AG10803 (cell line): ENCODE results near the gene CYB5RL.

Source experiments
- DNase-seq: peaks from one replicate; pipeline ENCODE4 v3.0.0; 2010; ENCODE audit warnings: low read depth
- H3K4me3 ChIP-seq: 2 replicates; pipeline ENCODE4 v1.5.1; 2011; ENCODE audit warnings: mild to moderate bottlenecking, low read length, control low read depth
- TF ChIP-seq, protein P1 (sequence below): conservative IDR thresholded peaks from 2 replicates; pipeline ENCODE4 v1.5.1; 2011; ENCODE audit warnings: mild to moderate bottlenecking, low read length, control low read depth, inconsistent platforms

Gene CYB5RL

DNA sequence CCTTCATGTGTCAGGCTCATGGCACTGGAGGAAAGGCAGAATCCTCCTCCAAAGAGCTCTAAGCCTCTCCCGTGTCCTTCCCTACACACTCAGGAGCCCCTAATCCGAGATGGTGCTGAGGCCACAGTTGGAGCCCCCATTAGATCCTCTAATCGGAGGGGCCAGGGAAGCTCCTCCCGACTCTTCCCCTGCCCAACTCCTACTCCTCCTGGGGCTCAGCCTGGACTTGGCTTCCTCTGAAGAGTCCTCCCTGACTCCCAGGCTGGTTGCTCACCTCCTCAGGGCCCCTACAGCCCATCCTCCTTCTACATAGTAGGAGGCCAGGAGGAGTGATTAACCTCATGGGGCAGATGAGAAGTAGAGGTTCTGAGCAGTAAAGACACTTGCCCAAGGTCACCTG lies 25.7 kb downstream of the CYB5RL start:
- TF ChIP-seq, protein P1, sequence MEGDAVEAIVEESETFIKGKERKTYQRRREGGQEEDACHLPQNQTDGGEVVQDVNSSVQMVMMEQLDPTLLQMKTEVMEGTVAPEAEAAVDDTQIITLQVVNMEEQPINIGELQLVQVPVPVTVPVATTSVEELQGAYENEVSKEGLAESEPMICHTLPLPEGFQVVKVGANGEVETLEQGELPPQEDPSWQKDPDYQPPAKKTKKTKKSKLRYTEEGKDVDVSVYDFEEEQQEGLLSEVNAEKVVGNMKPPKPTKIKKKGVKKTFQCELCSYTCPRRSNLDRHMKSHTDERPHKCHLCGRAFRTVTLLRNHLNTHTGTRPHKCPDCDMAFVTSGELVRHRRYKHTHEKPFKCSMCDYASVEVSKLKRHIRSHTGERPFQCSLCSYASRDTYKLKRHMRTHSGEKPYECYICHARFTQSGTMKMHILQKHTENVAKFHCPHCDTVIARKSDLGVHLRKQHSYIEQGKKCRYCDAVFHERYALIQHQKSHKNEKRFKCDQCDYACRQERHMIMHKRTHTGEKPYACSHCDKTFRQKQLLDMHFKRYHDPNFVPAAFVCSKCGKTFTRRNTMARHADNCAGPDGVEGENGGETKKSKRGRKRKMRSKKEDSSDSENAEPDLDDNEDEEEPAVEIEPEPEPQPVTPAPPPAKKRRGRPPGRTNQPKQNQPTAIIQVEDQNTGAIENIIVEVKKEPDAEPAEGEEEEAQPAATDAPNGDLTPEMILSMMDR = no peak
- no peak for DNase-seq
- no peak overlapping the region for H3K4me3 ChIP-seq

DNA sequence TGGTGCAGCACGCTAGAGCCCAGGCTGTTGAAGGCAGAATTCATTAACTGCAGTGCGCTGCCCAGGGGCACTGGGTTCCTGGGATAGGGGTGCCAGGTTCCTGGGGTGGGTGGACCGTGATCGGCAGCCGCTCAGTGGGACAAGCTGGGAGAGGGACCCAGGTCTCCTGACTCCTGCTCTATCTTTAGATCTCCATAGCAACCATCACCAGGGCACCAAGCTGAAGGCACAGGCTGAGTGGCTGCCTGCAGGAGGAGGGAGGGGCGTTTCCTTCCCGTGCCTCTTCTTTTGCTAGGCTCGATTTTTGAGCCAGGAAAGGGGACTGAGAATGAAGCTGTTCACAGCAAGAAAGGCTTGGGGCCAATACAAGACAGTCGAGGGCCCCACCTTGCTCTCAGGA lies 26.1 kb downstream of the CYB5RL start:
- no peak for DNase-seq
- H3K4me3 ChIP-seq = no peak overlapping the region
- TF ChIP-seq, protein P1 = no peak

DNA sequence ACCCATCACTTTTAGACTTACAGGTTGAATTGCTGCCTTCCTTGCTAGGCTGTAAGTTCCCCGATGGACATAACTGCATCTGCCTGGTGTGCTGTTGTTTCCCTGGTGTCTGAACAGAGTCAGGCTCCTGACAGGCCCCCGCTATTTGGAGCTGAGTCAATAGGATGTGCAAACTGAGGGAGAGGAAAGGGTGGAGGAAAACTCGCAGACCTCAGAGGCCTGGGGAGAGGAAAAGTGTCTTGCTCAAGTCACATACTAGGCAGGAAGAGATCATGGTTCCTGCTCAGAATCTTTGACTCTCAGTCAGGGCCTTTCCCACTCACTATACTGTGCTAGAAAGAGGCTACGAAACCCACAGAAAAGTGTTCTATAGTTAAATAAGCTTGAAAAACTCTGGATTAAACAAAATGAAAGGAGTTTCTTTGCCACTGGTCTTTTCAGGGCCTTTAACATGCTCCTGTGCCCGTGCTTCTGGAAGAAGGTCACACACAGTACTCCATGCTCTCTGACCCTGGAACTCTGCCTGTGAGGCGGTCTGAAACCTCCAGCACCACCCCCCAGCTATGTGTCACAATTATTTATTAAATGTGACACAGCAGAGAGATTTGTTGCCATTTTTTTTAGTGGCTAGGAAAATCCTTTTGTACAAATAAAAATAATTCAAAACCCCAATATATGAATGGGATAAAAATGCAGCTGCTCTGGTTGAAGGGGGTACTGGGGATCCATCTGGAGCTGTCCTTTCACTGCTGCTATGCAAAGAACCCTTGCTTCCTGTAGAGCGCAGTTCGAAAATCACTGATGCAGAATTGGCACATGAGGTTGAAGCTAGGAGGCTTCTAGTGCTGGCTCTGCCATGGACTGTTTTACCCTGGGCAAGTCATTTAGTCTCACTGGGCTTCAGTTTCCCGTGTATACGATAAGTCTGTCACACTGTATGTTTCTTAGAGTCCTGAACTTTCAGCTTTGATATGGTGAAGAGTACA lies 26.9 kb downstream of the CYB5RL start:
- peak; percentile 12 for DNase-seq
- no peak overlapping the region for H3K4me3 ChIP-seq
- TF ChIP-seq, protein P1 = no peak

DNA sequence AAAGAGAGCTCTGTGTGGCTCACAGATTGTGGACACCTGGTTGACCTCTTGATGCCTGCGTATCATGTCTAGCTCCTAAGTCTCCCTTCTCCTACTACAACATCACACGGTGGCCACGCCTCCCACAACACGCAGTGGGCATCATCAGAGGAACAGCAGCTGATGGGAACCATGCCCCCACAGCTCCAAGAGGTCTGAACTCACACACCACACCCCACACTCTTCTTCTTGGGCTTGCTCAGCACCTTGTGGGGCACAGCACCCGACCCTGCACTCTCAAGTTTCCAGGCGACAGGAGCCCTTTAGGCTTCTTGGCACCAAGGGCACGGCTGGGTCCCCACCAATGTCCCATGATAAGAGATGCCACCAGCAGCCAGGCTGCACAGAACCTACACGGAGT lies 28.2 kb downstream of the CYB5RL start:
- TF ChIP-seq, protein P1 = no peak

DNA sequence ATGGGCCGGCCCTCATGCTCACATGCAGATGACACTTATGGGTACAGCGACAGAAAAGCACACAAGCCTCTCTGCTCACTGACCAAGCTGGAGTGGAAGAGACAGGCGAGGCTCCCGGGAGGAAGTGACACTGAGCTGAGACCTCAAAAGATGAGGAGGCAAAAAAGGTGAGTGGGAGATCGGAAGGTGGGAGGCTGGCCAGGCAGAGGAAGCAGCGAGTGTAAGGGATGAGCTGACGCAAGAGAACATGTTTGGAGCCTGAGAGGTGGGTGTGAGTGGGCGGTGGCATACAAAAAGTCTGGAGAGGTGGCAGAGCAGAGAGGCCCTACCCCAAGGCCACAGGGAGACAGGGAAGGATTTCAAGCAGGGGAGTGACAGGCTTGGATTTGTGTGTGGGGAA lies 28.8 kb downstream of the CYB5RL start:
- TF ChIP-seq, protein P1 = no peak
- DNase-seq = no peak
- no peak overlapping the region for H3K4me3 ChIP-seq

More for the DNA sequence above, 28.2 kb downstream of the CYB5RL start:
- H3K4me3 ChIP-seq = no peak overlapping the region
- no peak for DNase-seq

DNA sequence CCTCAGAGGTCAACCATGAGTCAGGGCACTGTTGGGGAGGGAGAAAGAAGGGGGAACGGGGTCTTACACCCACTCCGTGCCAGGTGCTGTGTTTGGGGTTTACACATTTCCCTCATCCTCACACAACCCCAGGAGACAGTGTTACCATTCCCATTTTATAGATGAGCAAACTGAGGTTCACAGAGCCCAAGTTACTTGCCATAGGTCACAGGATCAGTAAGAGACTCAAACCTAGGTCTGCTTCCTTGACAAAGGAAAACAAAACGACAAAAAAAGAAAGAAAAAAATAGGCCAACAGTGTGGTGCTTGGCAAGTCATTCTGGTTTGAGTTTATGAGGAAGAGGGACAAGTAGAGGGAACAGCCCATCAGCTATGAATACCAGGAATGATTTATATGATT lies 30.8 kb downstream of the CYB5RL start:
- DNase-seq = no peak
- TF ChIP-seq, protein P1 = no peak
- no peak overlapping the region for H3K4me3 ChIP-seq

DNA sequence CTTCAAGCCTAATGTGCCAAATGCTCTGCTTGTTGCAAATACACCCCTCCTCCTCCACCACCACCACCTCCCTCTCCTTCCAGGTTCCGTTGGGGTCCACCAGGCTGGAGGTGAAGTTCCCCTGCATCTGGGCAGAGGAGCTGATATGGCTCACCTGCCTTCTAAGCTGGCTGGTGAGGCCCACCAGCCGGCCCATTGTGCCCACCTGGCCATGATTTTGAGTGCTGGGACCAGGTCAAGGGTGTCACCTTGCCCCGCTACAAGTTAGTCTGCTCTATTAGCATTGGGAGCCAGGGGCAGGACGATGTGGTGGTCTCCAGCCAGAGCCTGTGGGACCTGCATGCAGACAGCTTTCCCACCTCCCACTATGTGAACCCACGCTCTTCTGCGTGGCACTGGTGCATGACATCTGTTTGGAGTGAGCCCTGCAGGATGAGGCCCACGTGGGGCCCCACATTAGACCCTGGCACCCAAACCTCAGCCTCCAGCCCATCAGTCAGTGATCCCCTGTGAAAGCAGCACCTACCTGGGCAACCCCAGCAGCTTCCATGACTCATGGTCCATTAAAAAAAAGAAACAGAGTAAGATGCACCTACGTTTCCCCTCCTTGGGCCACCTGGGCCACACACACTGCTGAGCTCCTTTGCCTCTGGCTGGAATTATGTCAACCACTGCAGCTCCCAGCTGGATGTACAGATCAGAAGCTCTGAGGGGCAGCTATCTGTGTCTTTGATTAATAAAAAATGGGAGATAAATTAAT lies 31.4 kb downstream of the CYB5RL start:
- TF ChIP-seq, protein P1 = no peak
- DNase-seq = no peak
- H3K4me3 ChIP-seq = no peak overlapping the region
